Left ventricle myocardium inferior (tissue), 1 donor: ENCODE measurements around the gene ACTR3. TPM values are rescaled to one million over a fixed set of nuclear protein-coding genes. Genes with fewer than 3 reads are reported as not detected.

Experiments
- DNase-seq: peaks from one replicate; pipeline ENCODE4 v3.0.0-alpha.2; 2020
- H3K27ac ChIP-seq: fragments of 200-600 bp; replicated peaks from 2 replicates; pipeline ENCODE4 v1.8.0; 2021
- H3K27me3 ChIP-seq: fragments of 200-600 bp; 2 replicates; pipeline ENCODE4 v1.8.0; 2021; ENCODE audit warnings: low read depth
- H3K36me3 ChIP-seq: fragments of 200-600 bp; 2 replicates; pipeline ENCODE4 v1.8.0; 2021
- H3K4me1 ChIP-seq: fragments of 200-600 bp; 2 replicates; pipeline ENCODE4 v1.8.0; 2021
- H3K4me3 ChIP-seq: fragments of 200-600 bp; 2 replicates; pipeline ENCODE4 v1.8.0; 2021; ENCODE audit warnings: mild to moderate bottlenecking, moderate library complexity
- H3K9me3 ChIP-seq: fragments of 200-600 bp; replicated peaks from 2 replicates; pipeline ENCODE4 v1.8.0; 2021
- intact Hi-C: fragments of 100-400 bp; cut with micrococcal nuclease; formaldehyde crosslinking; loops from one replicate; pipeline ENCODE4 v1.11.0; 2022
- total RNA-seq: library from RNA; stranded (reverse); fragmentation: NEBNext Ultra II Directional; extraction: Animal tissue kit (Norgen Biotek cat#: 25700); gene quantifications from one replicate; pipeline ENCODE4 v1.2.1, GENCODE V29; 2021
- TF ChIP-seq, protein P1 (sequence below): fragments of 200-600 bp; IDR thresholded peaks from 2 replicates; pipeline ENCODE4 v1.8.0; 2021; ENCODE audit warnings: antibody characterized with exemption, mild to moderate bottlenecking, borderline replicate concordance
- donor health status: DM: no; HTN: yes; CAD: no; lungs with severe emphysema.

Gene ACTR3
- total RNA-seq, 1 donor from 2014 or later = 108 TPM

DNA sequence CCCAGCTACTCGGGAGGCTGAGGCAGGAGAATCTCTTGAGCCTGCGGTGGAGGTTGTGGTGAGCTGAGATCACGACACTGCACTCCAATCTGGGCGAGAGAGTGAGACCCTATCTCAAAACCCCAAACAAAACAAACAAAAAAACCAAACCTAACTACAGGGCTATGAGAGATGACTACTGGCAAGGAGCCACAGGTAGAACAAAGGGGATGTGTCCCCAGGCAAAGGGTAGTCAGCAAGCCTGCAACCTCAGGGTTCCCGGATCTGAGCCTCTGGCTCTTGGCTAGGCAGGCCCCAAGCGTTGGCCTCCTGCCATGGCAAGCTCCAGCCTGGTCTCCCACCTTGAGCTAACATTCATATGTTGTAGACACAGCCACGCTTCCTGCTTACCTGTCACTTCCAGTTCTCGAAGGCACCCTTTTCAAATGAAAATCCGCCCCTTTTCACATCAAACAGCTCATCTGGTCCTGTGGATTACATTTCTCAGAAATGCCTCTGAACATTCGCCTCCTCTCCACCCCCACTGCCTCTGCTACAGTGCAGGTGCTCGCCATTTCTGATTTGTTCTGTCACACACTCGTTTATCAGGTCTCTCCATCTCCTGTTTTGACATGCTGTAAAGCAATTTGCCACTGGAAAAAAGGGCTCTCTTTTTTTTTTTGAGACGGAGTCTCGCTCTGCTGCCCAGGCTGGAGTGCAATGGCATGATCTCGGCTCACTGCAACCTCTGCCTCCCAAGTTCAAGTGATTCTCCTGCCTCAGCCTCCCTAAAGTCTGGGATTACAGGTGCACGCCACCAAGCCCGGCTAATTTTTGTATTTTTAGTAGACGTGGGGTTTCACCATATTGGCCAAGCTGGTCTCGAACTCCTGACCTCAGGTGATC lies 13.1 kb upstream of the ACTR3 start:
- TF ChIP-seq, protein P1, sequence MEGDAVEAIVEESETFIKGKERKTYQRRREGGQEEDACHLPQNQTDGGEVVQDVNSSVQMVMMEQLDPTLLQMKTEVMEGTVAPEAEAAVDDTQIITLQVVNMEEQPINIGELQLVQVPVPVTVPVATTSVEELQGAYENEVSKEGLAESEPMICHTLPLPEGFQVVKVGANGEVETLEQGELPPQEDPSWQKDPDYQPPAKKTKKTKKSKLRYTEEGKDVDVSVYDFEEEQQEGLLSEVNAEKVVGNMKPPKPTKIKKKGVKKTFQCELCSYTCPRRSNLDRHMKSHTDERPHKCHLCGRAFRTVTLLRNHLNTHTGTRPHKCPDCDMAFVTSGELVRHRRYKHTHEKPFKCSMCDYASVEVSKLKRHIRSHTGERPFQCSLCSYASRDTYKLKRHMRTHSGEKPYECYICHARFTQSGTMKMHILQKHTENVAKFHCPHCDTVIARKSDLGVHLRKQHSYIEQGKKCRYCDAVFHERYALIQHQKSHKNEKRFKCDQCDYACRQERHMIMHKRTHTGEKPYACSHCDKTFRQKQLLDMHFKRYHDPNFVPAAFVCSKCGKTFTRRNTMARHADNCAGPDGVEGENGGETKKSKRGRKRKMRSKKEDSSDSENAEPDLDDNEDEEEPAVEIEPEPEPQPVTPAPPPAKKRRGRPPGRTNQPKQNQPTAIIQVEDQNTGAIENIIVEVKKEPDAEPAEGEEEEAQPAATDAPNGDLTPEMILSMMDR = no peak
- H3K27ac ChIP-seq = no peak overlapping the region
- H3K4me3 ChIP-seq = no peak overlapping the region
- H3K9me3 ChIP-seq = no peaks in the 10 kb centered on the region
- intact Hi-C loops = no loop called here
- H3K36me3 ChIP-seq = no peaks in the 10 kb centered on the region
- H3K27me3 ChIP-seq = no peaks in the 10 kb centered on the region
- peaks cover 19% of the 10 kb centered on the region for H3K4me1 ChIP-seq
- DNase-seq = no peak

DNA sequence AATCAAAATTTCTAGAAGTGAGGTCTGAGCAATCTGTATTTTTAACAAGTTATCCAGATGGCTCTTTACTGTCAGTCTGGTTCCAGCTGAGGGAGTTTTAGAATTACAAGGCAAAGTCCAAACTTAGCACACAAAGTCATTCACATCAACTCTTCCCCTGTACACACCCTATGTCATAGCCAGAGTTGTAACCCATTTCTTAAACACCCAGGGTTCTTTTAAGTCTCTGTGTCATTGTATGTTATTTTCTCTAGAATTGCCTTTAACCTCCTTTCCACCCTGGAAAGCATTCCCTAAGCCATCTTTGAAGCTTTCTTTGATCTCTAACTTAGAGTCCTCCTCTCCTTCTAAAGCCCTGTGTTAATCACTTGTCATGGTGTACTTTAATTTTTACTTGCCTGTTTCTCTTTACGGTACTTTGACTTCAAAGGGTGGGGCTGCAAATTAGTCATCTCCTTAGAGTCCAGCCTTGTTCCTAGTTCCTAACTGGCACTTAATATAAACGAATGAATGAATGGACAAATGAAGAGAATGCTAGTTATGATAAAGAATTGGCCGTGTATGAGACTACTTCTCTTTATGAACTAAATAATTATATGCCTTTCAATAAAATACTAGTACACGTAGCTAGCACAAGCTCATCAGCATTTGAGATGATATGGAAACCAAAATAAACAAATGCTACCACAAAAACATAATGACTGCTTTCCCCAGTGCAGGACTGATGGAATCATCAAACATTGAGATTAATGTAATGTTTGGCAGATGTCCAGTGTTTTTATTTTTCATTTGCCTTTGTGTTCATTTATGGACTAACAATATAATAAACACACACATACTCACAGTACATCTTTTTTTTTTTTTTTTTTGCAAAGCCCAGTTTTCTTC lies 11.9 kb upstream of the ACTR3 start:
- Histone ChIP-seq H3K4me3 (no peak overlapping the region), H3K36me3 (no peaks in the 10 kb centered on the region), H3K27me3 (no peaks in the 10 kb centered on the region), H3K27ac (peak overlapping the region; percentile 17), H3K4me1 (peaks cover 19% of the 10 kb centered on the region), H3K9me3 (no peaks in the 10 kb centered on the region)
- DNase-seq = no peak
- TF ChIP-seq, protein P1 = no peak
- intact Hi-C loops = no loop called here

DNA sequence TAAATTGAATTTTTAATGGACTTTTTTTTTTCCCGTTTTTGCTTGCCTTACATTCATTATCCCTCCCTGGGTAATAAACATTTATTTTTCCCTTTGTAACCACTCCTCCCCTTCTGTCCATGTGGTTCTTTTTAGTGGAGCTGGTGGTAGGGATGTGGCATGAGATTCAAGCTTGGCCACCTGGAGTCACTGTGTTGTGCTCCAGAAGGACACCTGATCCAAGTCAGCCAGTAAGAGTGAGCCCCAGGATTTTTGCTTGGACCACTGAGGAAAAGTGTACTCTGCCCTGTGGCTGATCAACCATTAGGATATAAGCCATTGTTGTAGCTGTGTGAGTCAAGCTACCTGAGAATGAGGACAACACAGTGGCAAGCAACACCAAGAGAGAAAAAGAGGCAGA lies 11.1 kb upstream of the ACTR3 start:
- TF ChIP-seq, protein P1 = no peak
- Histone ChIP-seq H3K4me3 (no peak overlapping the region), H3K27ac (no peak overlapping the region), H3K36me3 (no peaks in the 10 kb centered on the region), H3K27me3 (no peaks in the 10 kb centered on the region), H3K9me3 (no peaks in the 10 kb centered on the region), H3K4me1 (peaks cover 19% of the 10 kb centered on the region)
- no peak for DNase-seq
- intact Hi-C loops = no loop called here

GRCh38 chr2:113879457-113879856 lies 10.4 kb upstream of the ACTR3 start:
- intact Hi-C loops = no loop called here
- Histone ChIP-seq H3K27me3 (no peaks in the 10 kb centered on the region), H3K9me3 (no peaks in the 10 kb centered on the region), H3K36me3 (no peaks in the 10 kb centered on the region), H3K4me3 (no peak overlapping the region), H3K27ac (peak overlapping the region; percentile 41), H3K4me1 (peaks cover 19% of the 10 kb centered on the region)
- TF ChIP-seq, protein P1 = no peak
- no peak for DNase-seq

DNA sequence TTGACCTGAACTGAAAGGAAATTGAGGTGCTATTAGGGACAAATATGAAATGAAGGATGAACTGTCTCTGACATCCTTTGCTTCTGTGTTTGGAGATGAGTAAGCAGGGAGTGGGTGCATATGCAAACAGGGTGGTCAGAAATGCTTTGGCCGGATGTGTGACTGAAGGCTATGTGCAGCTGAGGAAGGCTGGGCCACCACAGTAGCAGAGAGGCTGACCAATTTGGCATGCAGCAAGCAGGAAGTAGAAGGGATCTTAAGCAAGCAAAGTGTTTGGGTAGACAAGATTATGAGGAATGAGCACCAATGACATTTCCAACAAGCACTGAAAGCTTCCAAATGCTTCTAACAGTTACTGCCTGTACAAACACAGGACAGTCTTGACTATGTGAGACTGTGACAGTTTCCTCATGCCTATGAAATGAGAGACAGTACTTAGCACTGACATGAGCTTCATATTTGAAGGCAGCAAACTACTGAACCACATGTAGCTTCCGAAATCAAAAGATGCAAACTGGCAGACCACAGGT lies 3.3 kb upstream of the ACTR3 start:
- no peaks in the 10 kb centered on the region for H3K9me3 ChIP-seq
- intact Hi-C loops = no loop called here
- H3K36me3 ChIP-seq = no peaks in the 10 kb centered on the region
- no peaks in the 10 kb centered on the region for H3K27me3 ChIP-seq
- DNase-seq = peak; percentile 24
- H3K4me3 ChIP-seq = no peak overlapping the region
- peaks cover 48% of the 10 kb centered on the region for H3K4me1 ChIP-seq
- H3K27ac ChIP-seq = peak overlapping the region; percentile 50
- TF ChIP-seq, protein P1 = no peak
